Measurements from ENCODE around the gene C1orf21. TPM values are rescaled to one million over a fixed set of nuclear protein-coding genes. Genes with fewer than 3 reads are reported as not detected.
A peak's percentile ranks its signal among the peaks of the same experiment; 100 is the strongest.

The C1orf21 gene
- total and polyA plus RNA-seq, 8 donors = 4.1 to 13.9 (median 7.7) TPM

DNA sequence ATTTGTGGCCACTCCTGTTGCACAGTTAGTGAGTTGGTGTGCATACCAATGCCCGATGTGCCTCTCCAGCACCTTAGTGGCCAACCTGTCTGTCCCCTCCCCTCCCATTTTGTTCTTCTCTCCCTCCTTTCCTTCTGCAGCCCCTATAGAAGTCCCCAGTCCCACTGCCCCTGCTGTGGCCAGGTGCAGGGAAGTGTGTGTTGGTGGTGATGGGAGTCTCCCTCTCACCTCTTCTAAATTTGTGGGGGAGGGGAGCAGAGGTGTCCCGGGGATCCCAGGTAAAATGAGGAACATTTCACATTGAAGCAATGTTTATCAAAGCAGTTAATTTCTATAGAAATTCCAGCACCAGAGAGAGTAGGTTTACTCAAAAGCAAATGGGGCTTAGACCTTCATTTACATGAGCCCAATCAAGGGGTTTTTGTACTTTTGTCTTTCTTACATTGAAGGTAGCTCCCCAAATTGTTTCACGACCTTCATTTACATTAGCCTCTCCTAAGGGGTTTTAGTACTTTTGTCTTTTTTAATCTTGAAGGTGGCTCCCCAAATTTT, 3.0 kb upstream of the C1orf21 start:
- H3K4me3 ChIP-seq = no peak overlapping the region
- H3K4me1 ChIP-seq = no peaks in the 10 kb centered on the region
- no peak overlapping the region for H3K27ac ChIP-seq
- no peak for ATAC-seq
- TF ChIP-seq, protein P1, sequence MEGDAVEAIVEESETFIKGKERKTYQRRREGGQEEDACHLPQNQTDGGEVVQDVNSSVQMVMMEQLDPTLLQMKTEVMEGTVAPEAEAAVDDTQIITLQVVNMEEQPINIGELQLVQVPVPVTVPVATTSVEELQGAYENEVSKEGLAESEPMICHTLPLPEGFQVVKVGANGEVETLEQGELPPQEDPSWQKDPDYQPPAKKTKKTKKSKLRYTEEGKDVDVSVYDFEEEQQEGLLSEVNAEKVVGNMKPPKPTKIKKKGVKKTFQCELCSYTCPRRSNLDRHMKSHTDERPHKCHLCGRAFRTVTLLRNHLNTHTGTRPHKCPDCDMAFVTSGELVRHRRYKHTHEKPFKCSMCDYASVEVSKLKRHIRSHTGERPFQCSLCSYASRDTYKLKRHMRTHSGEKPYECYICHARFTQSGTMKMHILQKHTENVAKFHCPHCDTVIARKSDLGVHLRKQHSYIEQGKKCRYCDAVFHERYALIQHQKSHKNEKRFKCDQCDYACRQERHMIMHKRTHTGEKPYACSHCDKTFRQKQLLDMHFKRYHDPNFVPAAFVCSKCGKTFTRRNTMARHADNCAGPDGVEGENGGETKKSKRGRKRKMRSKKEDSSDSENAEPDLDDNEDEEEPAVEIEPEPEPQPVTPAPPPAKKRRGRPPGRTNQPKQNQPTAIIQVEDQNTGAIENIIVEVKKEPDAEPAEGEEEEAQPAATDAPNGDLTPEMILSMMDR (IDR thresholded peaks at IDR 0.05) = no peak
- FAIRE-seq = no peak
- H3K27me3 ChIP-seq = no peaks in the 10 kb centered on the region
- no peak for DNase-seq
- H3K36me3 ChIP-seq = no peaks in the 10 kb centered on the region
- intact Hi-C loops (cut with DNase I) = no loop called here
- H3K9me3 ChIP-seq = no peaks in the 10 kb centered on the region
- 81 to 83% methylated on average over 3 of the region's 3 CpGs for WGBS, 2 donors

DNA sequence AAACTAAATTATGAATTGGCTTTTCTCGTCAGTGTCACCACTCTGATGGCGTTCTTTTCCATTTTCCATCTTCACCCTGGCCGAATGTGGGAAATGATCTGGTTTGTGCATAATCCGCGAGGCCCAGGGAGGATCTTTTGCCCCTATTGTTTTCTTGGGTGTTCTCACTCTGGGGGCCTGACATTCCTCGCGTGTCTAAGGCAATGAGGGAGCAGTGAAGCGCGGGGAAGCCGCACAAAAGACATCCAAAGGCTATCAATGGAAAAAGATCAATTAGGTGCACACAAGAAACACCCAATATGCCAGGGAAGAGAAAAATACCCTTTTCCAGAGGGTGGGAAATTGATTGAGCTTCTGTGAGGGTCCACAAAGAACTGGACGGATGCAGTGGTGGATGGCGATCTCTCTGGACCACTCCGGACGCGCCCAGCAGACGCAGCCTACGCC, 941 bp upstream of the C1orf21 start:
- ATAC-seq = no peak
- Histone ChIP-seq H3K27ac (peak overlapping the region in 2 of 4 donors; percentile 72 to 77), H3K36me3 (no peaks in the 10 kb centered on the region), H3K4me3 (peak overlapping the region; percentile 62 to 92 (median 78)), H3K9me3 (no peaks in the 10 kb centered on the region), H3K27me3 (no peaks in the 10 kb centered on the region), H3K4me1 (no peaks in the 10 kb centered on the region)
- intact Hi-C loops (cut with DNase I) = no loop called here
- TF ChIP-seq, protein P1 (IDR thresholded peaks at IDR 0.05) = no peak
- WGBS, 2 donors = 42 to 45% methylated on average over 17 of the region's 17 CpGs
- DNase-seq = no peak
- no peak for FAIRE-seq

DNA sequence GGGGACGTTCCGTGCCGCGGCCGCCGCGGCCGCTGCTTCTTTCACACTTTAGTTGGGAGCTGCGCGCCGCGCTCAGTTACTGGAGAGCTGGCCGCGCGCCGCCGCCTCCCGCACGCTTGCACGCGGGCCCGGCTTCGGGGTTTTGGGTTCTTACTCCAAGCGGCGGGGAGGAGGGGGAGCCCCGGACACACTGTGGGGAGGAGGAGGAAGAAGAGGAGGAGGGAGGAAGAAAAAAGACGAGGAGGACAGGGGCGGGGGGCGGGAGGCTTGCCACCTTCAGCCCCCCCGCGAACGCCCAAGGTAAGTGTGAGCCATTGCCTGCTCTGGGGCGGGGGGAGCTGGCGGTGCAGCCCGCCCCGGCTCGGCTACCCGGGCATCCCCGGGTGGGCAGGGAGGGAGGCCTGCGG, 243 bp downstream of the C1orf21 start:
- peak overlapping the region in 3 of 4 donors; percentile 49 to 77 (median 70) for H3K27ac ChIP-seq
- H3K27me3 ChIP-seq = no peaks in the 10 kb centered on the region
- no peak for DNase-seq
- FAIRE-seq = no peak
- peak in 1 of 4 donors; percentile 13 for ATAC-seq
- no peaks in the 10 kb centered on the region for H3K36me3 ChIP-seq
- intact Hi-C loops (cut with DNase I) = no loop called here
- H3K4me3 ChIP-seq = peak overlapping the region; percentile 60 to 92 (median 78)
- H3K4me1 ChIP-seq = no peaks in the 10 kb centered on the region
- no peaks in the 10 kb centered on the region for H3K9me3 ChIP-seq
- WGBS, 2 donors = 0% methylated on average over 27 to 40 of the region's 40 CpGs
- TF ChIP-seq, protein P1 (IDR thresholded peaks at IDR 0.05) = no peak

DNA sequence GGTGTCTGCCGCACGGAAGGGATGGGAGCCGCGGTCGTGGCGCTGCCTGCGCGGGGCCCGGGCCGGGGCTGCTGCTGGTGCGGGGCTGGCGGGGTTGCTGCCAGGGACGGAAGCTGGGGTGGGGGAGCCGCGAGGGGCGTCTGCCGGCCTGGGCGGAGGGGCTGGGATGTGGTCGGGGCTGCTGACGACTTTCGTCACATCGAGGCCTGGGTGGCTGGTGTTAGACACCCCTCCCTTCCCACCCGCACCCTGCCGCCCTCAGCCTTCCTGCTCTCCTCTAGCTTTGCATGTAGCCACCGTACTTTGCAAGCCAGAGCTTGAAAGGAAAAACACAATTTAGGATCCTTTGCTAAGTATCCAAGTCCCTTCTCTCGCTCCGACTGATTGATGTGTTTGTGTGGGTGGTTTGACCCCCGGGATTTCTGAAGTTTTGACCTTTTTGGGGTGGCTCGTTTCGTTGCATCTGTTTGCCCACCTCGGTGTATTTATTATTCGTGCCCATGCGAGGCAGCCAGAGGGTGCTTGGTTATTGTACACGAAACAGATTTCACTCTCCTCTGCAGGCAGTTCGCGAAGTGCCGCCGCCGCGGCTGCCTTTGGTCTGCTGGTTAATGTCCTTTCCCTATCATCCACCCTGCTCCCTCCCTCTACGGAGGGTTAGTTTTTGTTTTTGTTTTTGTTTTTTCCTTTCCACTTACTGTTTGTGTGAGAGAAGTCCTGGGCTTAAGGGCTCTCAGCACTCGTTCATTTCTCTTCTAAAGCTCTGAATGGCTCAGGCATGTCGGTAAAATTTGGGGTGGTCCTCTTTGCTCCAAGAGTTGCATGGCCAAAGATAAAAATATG, 868 bp downstream of the C1orf21 start:
- Histone ChIP-seq H3K27ac (peak overlapping the region in 3 of 4 donors; percentile 49 to 77 (median 70)), H3K9me3 (no peaks in the 10 kb centered on the region), H3K27me3 (no peaks in the 10 kb centered on the region), H3K4me1 (no peaks in the 10 kb centered on the region), H3K4me3 (peak overlapping the region; percentile 60 to 92 (median 78)), H3K36me3 (no peaks in the 10 kb centered on the region)
- DNase-seq (peak; percentile 31 to 80 (median 55)), ATAC-seq (peak; percentile 30 to 44 (median 43)), FAIRE-seq (no peak)
- intact Hi-C loops (cut with DNase I) = no loop called here
- TF ChIP-seq, protein P1 (IDR thresholded peaks at IDR 0.05) = no peak
- WGBS, 2 donors = 0 to 1% methylated on average over 37 to 43 of the region's 43 CpGs
